ENCODE data around the gene ZFPM1. TPM values are rescaled to one million over a fixed set of nuclear protein-coding genes. Genes with fewer than 3 reads are reported as not detected.

ZFPM1 gene
- total and polyA plus RNA-seq, 2 of the 8 experiments (the other 6 are each of a cell fraction or from before 2014, with no cell fraction given): 0.74 to 4.8 TPM

DNA sequence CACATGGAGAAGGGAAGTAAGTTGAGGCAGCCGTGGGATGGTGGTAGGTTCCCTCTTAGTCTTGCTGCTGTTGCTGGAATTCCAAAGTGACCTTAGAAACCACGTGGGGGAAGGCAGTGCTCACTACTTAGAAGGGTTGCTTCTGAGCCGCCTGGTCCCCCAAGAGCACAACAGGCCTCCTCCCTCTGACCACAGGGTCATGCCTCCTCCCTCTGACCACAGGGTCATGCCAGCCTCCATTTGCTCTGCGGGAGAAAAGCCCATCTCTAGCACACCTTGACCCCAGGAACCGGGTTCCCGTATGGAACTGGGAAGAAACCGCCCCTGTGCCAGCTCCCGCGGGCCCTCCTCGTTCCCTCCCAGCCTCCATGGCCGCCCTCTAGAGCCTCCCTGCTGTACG is 13.4 kb upstream of the ZFPM1 start:
- Histone ChIP-seq H2BK20ac (ENCODE audit: low read length) (no peak overlapping the region), H3K4me1 (replicated peaks in 1 of 4; ENCODE audit: control insufficient read depth in 3 of 4, insufficient read depth in 4 of 4, low read length in 3 of 4) (peaks cover 0 to 11% (median 1%) of the 10 kb centered on the region in 4 experiments; a peak in 3 of 7 replicates), H3K36me3 (ENCODE audit: control insufficient read depth in 2 of 4, insufficient read depth in 4 of 4, low read length in 3 of 4) (no peaks in the 10 kb centered on the region), H3K23ac (ENCODE audit: insufficient read length) (no peak overlapping the region), H3K9me3 (ENCODE audit: insufficient read depth in 2 of 2, low read depth in 1 of 2, low read length in 1 of 2) (no peaks in the 10 kb centered on the region; a peak in 1 of 4 replicates), H3K18ac (ENCODE audit: extremely low read depth, low read length) (no peak overlapping the region), H3K4me2 (ENCODE audit: insufficient read depth in 1 of 2, low read depth in 2 of 2, low read length in 2 of 2) (no peak overlapping the region), H3K14ac (ENCODE audit: insufficient read length) (no peak overlapping the region), H2BK12ac (ENCODE audit: low read depth, low read length) (no peak overlapping the region), H2AK5ac (ENCODE audit: low read depth, low read length) (no peak overlapping the region), H2BK15ac (ENCODE audit: low read length) (no peak overlapping the region), H2AFZ (ENCODE audit: low read length) (no peak overlapping the region), H3K27me3 (replicated peaks in 1 of 4; ENCODE audit: control insufficient read depth in 3 of 4, extremely low read depth in 1 of 4, insufficient read depth in 3 of 4, low read length in 3 of 4) (no peaks in the 10 kb centered on the region; a peak in 1 of 7 replicates), H4K91ac (replicated peaks; ENCODE audit: insufficient read length, low read length) (no peak overlapping the region), H4K8ac (ENCODE audit: extremely low read depth, insufficient read depth, low read length) (0 out of 2 replicates have a peak overlapping the region, but pooled peaks have one; percentile 51), H4K5ac (ENCODE audit: insufficient read length, low read depth, low read length) (no peak overlapping the region), H3K27ac (ENCODE audit: low read depth, low read length) (no peak overlapping the region), H3K56ac (replicated peaks; ENCODE audit: insufficient read length, low read depth, low read length) (no peak overlapping the region), H3K23me2 (ENCODE audit: low read depth, low read length) (no peaks in the 10 kb centered on the region), H3K4me3 (ENCODE audit: extremely low read depth in 1 of 4, insufficient read depth in 2 of 4, low read depth in 3 of 4, low read length in 4 of 4) (no peak overlapping the region), H3K4ac (replicated peaks; ENCODE audit: insufficient read length, low read depth, low read length) (no peak overlapping the region), H3K9ac (replicated peaks in 1 of 4; ENCODE audit: extremely low read depth in 1 of 4, low read depth in 3 of 4, low read length in 3 of 4) (no peak overlapping the region), H3K79me1 (ENCODE audit: low read depth, low read length) (no peaks in the 10 kb centered on the region), H4K20me1 (replicated peaks in 1 of 2; ENCODE audit: control insufficient read depth in 1 of 2, insufficient read depth in 2 of 2, low read length in 2 of 2) (no peaks in the 10 kb centered on the region), H2BK5ac (ENCODE audit: low read depth, low read length) (no peak overlapping the region), H2BK120ac (replicated peaks; ENCODE audit: low read depth, low read length) (no peak overlapping the region), H3K79me2 (ENCODE audit: control insufficient read depth in 1 of 2, insufficient read depth in 2 of 2, low read length in 2 of 2) (no peaks in the 10 kb centered on the region)
- no peak for TF ChIP-seq SP4 (IDR thresholded peaks at IDR 0.05; ENCODE audit: low read length)
- WGBS, 2 experiments (ENCODE audit: extremely low coverage in 1 of 2, insufficient coverage in 1 of 2, insufficient read length in 1 of 2, insufficient replicate concordance in 2 of 2, low coverage in 1 of 2, low lambda C conversion rate in 2 of 2, missing lambda C conversion rate in 1 of 2): 89% methylated on average over 12 of the region's 12 CpGs; no CpG with 5 or more reads in 1 of the 2 experiments
- ChIA-PET POLR2A (ENCODE audit: partially characterized antibody) (interaction anchor here (0.7 to 0.8 kb wide), 2 partner anchors 13 to 43 kb away, joined by 3 to 4 read pairs; no protein-coding TSS in a partner anchor), CTCF (ENCODE audit: partially characterized antibody) (interaction anchor here (0.6 to 4.9 kb wide), 6 partner anchors 9 to 1100 kb away, joined by 3 to 35 read pairs (median 8); no protein-coding TSS in a partner anchor)
- FAIRE-seq (no peak), DNase-seq (ENCODE audit: low read depth in 1 of 2, low spot score in 2 of 2) (no peak)
